Cardiac muscle cell (in vitro differentiated cells and primary cell): ENCODE results near the gene SLC44A2. TPM values are rescaled to one million over a fixed set of nuclear protein-coding genes. Genes with fewer than 3 reads are reported as not detected.

Experiments used
- DNase-seq, 2 donors: peaks; one replicate each; pipeline versions ENCODE4 v3.0.0 to v3.0.0-alpha.2; 2010 to 2017; ENCODE audit warnings: low read depth in 1 of 2, low spot score in 1 of 2
- H3K27ac ChIP-seq: fragments of 200-600 bp; sonication (generic); 2 replicates; pipeline ENCODE4 v1.5.1; 2016
- H3K27me3 ChIP-seq: fragments of 200-600 bp; sonication (generic); 2 replicates; pipeline ENCODE4 v1.6.0; 2016; ENCODE audit warnings: control low read depth
- H3K36me3 ChIP-seq: fragments of 200-600 bp; sonication (generic); 2 replicates; pipeline ENCODE4 v1.5.1; 2016; ENCODE audit warnings: control low read depth
- H3K4me1 ChIP-seq: fragments of 200-600 bp; sonication (generic); 2 replicates; pipeline ENCODE4 v1.8.1; 2017; ENCODE audit warnings: low read depth, mild to moderate bottlenecking, mixed run types
- H3K4me3 ChIP-seq: fragments of 200-600 bp; sonication (generic); 2 replicates; pipeline ENCODE4 v1.5.1; 2016; ENCODE audit warnings: mild to moderate bottlenecking
- H3K9me3 ChIP-seq: fragments of 200-600 bp; sonication (generic); 2 replicates; pipeline ENCODE4 v1.5.1; 2017; ENCODE audit warnings: low read depth, mild to moderate bottlenecking, control low read depth
- polyA plus RNA-seq: library from polyadenylated mRNA; unstranded; fragments of >200 nt; fragmentation: Nextera tagmentation; extraction: Ambion mirVana; gene quantifications from 2 replicates; pipeline ENCODE4 v1.2.1, GENCODE V29; 2016
- total RNA-seq: library from RNA; depleted of rRNA; stranded (reverse); fragments of >200 nt; gene quantifications from 2 replicates; pipeline ENCODE4 v1.2.3, GENCODE V29; 2016
- TF ChIP-seq, protein P1 (sequence below): IDR thresholded peaks from 2 replicates; pipeline ENCODE4 v1.5.1; 2012; ENCODE audit warnings: low read depth, mild to moderate bottlenecking, low read length

Gene SLC44A2
- total and polyA plus RNA-seq, 2 experiments from 2014 or later: 108 to 109 TPM

DNA sequence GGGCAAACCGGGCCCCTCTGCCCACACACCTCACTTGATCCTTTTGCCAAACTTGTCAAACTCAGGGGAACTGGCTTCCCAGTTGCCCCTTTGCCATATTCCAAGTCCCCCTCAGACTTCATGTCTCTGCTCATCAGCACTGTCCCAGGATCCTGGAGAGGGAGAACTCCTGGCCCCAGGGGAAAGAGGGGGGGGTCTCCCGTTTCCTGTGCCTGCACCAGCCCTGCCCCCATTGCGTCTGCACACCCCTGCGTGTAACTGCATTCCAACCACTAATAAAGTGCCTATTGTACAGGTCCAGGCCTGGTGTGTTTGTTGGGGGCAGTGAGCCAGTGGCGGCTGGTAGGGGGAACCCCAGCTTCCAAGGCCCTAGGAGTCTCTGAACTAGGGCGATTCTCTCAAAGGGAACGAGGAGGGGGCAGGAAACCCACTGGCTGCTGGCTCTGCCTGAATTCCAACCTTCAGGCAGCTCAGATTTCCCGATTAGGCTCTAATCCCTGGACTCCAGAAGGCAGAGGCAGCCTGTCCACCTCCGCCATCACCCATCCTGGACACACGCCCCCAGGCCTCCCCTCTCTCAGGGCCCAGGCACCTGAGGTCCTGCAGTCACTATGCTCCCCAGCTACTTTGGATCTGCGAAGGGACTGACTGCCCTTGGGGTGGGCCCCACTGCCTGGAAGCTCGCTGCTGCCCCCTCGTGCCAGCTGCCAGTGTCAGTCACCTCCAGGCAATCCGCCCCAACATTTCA lies 19.1 kb downstream of the SLC44A2 start:
- H3K27ac ChIP-seq: peak overlapping the region; percentile 59
- peaks cover 5% of the 10 kb centered on the region for H3K36me3 ChIP-seq
- H3K27me3 ChIP-seq: no peaks in the 10 kb centered on the region
- peak; percentile 81 to 89 for DNase-seq
- peaks cover 7% of the 10 kb centered on the region for H3K4me1 ChIP-seq
- no peaks in the 10 kb centered on the region for H3K9me3 ChIP-seq
- TF ChIP-seq, protein P1, sequence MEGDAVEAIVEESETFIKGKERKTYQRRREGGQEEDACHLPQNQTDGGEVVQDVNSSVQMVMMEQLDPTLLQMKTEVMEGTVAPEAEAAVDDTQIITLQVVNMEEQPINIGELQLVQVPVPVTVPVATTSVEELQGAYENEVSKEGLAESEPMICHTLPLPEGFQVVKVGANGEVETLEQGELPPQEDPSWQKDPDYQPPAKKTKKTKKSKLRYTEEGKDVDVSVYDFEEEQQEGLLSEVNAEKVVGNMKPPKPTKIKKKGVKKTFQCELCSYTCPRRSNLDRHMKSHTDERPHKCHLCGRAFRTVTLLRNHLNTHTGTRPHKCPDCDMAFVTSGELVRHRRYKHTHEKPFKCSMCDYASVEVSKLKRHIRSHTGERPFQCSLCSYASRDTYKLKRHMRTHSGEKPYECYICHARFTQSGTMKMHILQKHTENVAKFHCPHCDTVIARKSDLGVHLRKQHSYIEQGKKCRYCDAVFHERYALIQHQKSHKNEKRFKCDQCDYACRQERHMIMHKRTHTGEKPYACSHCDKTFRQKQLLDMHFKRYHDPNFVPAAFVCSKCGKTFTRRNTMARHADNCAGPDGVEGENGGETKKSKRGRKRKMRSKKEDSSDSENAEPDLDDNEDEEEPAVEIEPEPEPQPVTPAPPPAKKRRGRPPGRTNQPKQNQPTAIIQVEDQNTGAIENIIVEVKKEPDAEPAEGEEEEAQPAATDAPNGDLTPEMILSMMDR: peak; percentile 87
- H3K4me3 ChIP-seq: no peak overlapping the region

DNA sequence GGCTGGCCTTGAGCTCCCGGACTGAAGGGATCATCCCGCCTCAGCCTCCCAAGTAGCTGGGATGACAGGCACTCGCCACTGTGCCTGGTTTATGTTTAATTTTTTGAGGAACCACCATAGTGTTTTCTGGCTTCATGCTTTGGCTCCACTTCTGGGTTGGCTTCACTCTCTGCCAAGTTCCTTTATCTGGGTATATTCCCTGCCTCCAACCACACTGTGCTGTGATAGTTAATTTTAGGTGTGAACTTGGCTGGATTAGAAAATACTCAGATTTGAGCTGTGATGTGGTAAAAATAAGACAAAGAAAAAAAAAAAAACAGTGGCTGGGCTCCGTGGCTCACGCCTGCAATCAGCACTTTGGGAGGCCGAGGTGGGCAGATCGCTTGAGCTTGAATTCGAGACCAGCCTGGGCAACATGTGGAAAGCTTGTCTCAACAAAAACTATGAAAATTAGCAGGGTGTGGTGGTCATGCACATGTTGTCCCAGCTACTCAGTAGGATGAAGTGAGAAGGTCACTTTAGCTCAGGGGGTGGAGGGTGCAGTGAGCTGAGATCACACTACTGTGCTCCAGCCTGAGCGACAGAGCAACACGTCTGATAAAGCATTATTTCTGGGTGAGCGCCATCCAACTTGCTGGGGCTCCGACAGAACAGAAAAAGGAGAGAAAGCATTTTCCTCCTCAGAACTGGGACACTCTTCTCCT lies 21.3 kb downstream of the SLC44A2 start:
- TF ChIP-seq, protein P1: no peak
- Histone ChIP-seq H3K4me1 (peaks cover 7% of the 10 kb centered on the region), H3K27me3 (no peaks in the 10 kb centered on the region), H3K36me3 (no peaks in the 10 kb centered on the region), H3K9me3 (no peaks in the 10 kb centered on the region), H3K27ac (no peak overlapping the region), H3K4me3 (no peak overlapping the region)
- no peak for DNase-seq

DNA sequence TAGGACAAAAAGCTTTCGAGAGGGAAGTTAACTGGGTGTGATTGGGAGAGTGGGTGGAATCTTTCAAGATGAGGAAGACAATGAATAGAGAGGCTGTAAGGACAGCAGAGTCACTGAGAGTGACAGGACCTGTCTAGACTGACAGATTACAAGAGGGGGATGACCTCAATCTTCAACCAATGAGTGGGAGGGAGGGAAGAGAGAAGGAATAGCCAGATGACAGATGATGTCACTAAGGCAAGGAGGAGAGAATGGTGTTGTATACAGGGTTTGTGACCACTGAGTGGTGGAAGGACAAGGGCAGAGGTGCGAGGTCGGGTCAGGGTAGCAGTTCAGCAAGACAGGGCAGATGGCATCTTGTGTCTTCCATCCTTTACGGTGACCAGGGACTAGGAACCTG lies 23.0 kb downstream of the SLC44A2 start:
- no peak overlapping the region for H3K4me3 ChIP-seq
- H3K4me1 ChIP-seq: peaks cover 11% of the 10 kb centered on the region
- no peak for DNase-seq
- no peaks in the 10 kb centered on the region for H3K9me3 ChIP-seq
- TF ChIP-seq, protein P1: no peak
- no peak overlapping the region for H3K27ac ChIP-seq
- H3K36me3 ChIP-seq: no peaks in the 10 kb centered on the region
- no peaks in the 10 kb centered on the region for H3K27me3 ChIP-seq

DNA sequence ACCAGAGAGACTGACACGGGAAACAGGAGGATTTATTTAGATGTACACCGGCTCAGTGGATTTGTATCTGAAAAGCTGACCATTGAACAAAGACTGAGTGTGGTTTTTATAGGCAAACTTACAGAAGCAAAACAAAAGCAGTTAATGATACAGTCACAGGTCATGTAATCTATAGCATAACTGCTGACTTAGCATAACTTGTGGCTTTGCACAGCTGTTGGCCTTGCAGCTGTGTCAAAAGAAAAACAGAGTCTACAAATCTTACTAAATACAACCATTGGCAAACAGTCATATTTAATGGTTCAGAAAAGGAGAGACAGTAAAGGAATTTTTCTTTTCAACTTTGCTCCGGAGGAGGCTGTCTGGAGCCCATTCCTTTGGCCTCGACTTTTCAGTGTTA lies 26.5 kb downstream of the SLC44A2 start:
- Histone ChIP-seq H3K9me3 (no peaks in the 10 kb centered on the region), H3K36me3 (no peaks in the 10 kb centered on the region), H3K4me1 (peaks cover 17% of the 10 kb centered on the region), H3K27ac (no peak overlapping the region), H3K27me3 (no peaks in the 10 kb centered on the region), H3K4me3 (no peak overlapping the region)
- TF ChIP-seq, protein P1: no peak
- DNase-seq: no peak

DNA sequence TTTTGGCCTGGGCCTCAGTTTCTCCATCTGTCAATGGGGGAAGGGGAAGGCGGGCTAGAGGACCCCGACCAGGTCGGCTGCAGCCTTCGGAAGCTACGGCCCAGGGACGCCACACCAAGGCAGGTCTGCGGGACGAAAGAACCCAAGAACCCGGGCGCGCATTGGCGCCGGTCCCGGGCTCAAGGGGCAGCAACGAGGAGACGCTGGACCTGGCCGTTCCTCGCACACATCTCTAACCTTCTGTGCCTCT lies 28.1 kb downstream of the SLC44A2 start:
- Histone ChIP-seq H3K36me3 (no peaks in the 10 kb centered on the region), H3K27me3 (no peaks in the 10 kb centered on the region), H3K9me3 (no peaks in the 10 kb centered on the region), H3K4me3 (peak overlapping the region; percentile 52), H3K27ac (peak overlapping the region; percentile 87), H3K4me1 (peaks cover 17% of the 10 kb centered on the region)
- TF ChIP-seq, protein P1: no peak
- DNase-seq: no peak
